Measurements from ENCODE around the gene RBMX. TPM values are rescaled to one million over a fixed set of nuclear protein-coding genes. Genes with fewer than 3 reads are reported as not detected.

The RBMX gene
- total and polyA plus RNA-seq, 2 of the 13 experiments (the other 11 are each of a cell fraction or from before 2014, with no cell fraction given), result 114 to 254 TPM

DNA sequence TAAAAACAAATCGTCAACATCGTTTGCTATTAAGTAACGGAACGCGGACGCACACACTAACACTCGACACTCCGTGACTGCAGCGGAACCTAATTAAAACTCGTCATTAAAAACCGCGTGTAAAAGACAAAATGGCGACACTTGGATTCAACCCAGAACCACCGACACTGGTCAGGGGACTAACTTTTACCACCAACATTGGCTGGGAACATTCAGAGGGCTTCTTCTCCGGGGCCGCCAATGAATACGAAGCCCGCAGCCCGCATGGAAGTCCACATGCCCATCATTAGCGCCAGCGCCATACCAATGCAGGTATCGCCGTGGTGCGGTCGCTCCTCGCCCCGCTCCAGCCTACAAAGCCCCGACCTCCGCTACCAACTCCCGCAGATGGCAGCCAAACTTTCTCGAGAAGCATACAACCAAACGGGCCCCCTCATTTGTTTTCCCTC lies 498 bp downstream of the RBMX start:
- Histone ChIP-seq H3K4me1 (ENCODE audit: insufficient read depth, low read length) (peaks cover 13% of the 10 kb centered on the region), H3K27ac (ENCODE audit: extremely low read length, insufficient read depth, low read length) (peak overlapping the region; percentile 89), H2AFZ (ENCODE audit: low read length) (no peak overlapping the region), H3K9ac (ENCODE audit: insufficient read depth, low read depth, low read length) (peak overlapping the region; percentile 86), H3K4me2 (ENCODE audit: low read depth, low read length) (peak overlapping the region; percentile 61), H3K36me3 (replicated peaks in 1 of 2; ENCODE audit: control insufficient read depth in 1 of 2, insufficient read depth in 2 of 2, low read length in 2 of 2) (peaks cover 3 to 12% of the 10 kb centered on the region in 2 experiments; a peak in 4 of 5 replicates), H3K4me3 (replicated peaks in 1 of 3; ENCODE audit: insufficient read depth in 1 of 3, low read depth in 2 of 3, low read length in 3 of 3) (peak overlapping the region; percentile 79 to 92 (median 87)), H4K20me1 (ENCODE audit: insufficient read depth, low read length) (no peaks in the 10 kb centered on the region; the same call in 1 of the 2 replicates), H3K79me2 (ENCODE audit: insufficient read depth, low read length) (peaks cover 28% of the 10 kb centered on the region), H3K27me3 (ENCODE audit: control insufficient read depth in 1 of 2, insufficient read depth in 2 of 2, low read length in 2 of 2) (no peaks in the 10 kb centered on the region; a peak in 1 of 5 replicates), H3K9me3 (ENCODE audit: low read length) (no peaks in the 10 kb centered on the region)
- peak; percentile 59 for ATAC-seq
- WGBS (ENCODE audit: low lambda C conversion rate), result 0% methylated on average over 21 of the region's 32 CpGs
- intact Hi-C loops (cut with micrococcal nuclease; ENCODE audit: unreplicated experiment) (loop anchor here (2.0 kb wide), 1 partner anchor 27 kb away; no protein-coding TSS in a partner anchor), in situ Hi-C loops (cut with HindIII; ENCODE audit: extremely low pct_ligation_motif_present, low pct_unique_long_range_greater_than_20kb) (no loop called here)
- TF ChIP-seq ZC3H13 (CRISPR knock-in tag; IDR thresholded peaks at IDR 0.05) (peak; percentile 50; the same call in 1 of the 2 replicates), AGO2 (optimal IDR thresholded peaks at IDR 0.05; ENCODE audit: low read depth, low read length) (peak; percentile 67), MXI1 (IDR thresholded peaks at IDR 0.05; ENCODE audit: borderline replicate concordance, low read depth, low read length) (0 out of 3 replicates have a peak, but pooled peaks have one; percentile 9), POLR2AphosphoS5 (IDR thresholded peaks at IDR 0.05; ENCODE audit: low read depth, low read length) (no peak), HMGXB4 (CRISPR knock-in tag; IDR thresholded peaks at IDR 0.05; ENCODE audit: borderline replicate concordance in 1 of 2, low read depth in 1 of 2) (peak in 1 of 2 experiments; percentile 25; a peak in 1 of 4 replicates), ZNF230 (CRISPR knock-in tag; IDR thresholded peaks at IDR 0.05) (no peak), RBM39 (IDR thresholded peaks at IDR 0.05; ENCODE audit: low read depth, low read length, poor library complexity, severe bottlenecking) (peak; percentile 57)
- FAIRE-seq, result no peak
- POLR2A ChIA-PET, result interaction anchor here (0.9 to 1.8 kb wide), 10 partner anchors 9 to 383 kb away, joined by 3 to 24 read pairs (median 4); partner anchors contain the start of gene HTATSF1
- DNase-seq (ENCODE audit: low spot score), result no peak
- BruUV-seq (replicated peaks), result TSS peak; percentile 80
- CTCF ChIA-PET (ENCODE audit: low intra/inter-chr PET ratio, low total read pairs), result no interaction called here

All from HepG2 (cell line).